Renal pelvis (tissue), 4 donors: ENCODE data around the gene MPP4. TPM values are rescaled to one million over a fixed set of nuclear protein-coding genes. Genes with fewer than 3 reads are reported as not detected.

Experiments used
- DNase-seq: peaks from one replicate; pipeline ENCODE4 v3.0.0-alpha.2; 2013
- polyA plus RNA-seq, 3 donors: library from polyadenylated mRNA; unstranded; fragments of 120-200 nt; gene quantifications; one replicate each; pipeline ENCODE4 v1.2.1, GENCODE V29; 2013; ENCODE audit not compliant: insufficient read length in 3 of 3

Gene MPP4
- polyA plus RNA-seq, 3 donors, result 0.09 to 0.43 (median 0.23) TPM

GRCh38 chr2:201630577-201630976 is 67.9 kb downstream of the MPP4 start:
- DNase-seq, result no peak

GRCh38 chr2:201628545-201628944 is 69.9 kb downstream of the MPP4 start:
- no peak for DNase-seq

- DNase-seq, result no peak
Observed at GRCh38 chr2:201622306-201622970, 76.0 kb downstream of the MPP4 start.

- no peak for DNase-seq
Observed at GRCh38 chr2:201621293-201621999, 77.0 kb downstream of the MPP4 start.

GRCh38 chr2:201618744-201619662 is 79.4 kb downstream of the MPP4 start:
- DNase-seq, result peak; percentile 74

GRCh38 chr2:201608021-201608420 is 90.4 kb downstream of the MPP4 start:
- no peak for DNase-seq

GRCh38 chr2:201607568-201607967 is 90.9 kb downstream of the MPP4 start:
- no peak for DNase-seq

- DNase-seq, result no peak
Observed at GRCh38 chr2:201600906-201601305, 97.5 kb downstream of the MPP4 start.

GRCh38 chr2:201597397-201597796 is 101.0 kb downstream of the MPP4 start:
- no peak for DNase-seq

Other genes with a start within 250 kb of the MPP4 start
- 10 to 100 TPM; 36.6 to 45.8 (median 41.5) TPM for gene TRAK2, start 247.2 kb downstream of the MPP4 start, polyA plus RNA-seq
- 100 to 1,000 TPM in 2 of 3 donors, 10 to 100 TPM in 1; 63.8 to 110 (median 101) TPM for gene STRADB, start 246.9 kb downstream of the MPP4 start, polyA plus RNA-seq
- gene TMEM237, start 55.1 kb downstream of the MPP4 start, polyA plus RNA-seq, result 10 to 100 TPM; 47.7 to 62.6 (median 48.6) TPM
- gene ALS2, start 82.3 kb upstream of the MPP4 start, polyA plus RNA-seq, result 10 to 100 TPM; 25.4 to 35.7 (median 26.5) TPM
- gene CDK15, start 107.9 kb upstream of the MPP4 start, polyA plus RNA-seq, result 1 to 10 TPM; 1.0 to 1.5 (median 1.5) TPM